Loucy (cell line): ENCODE data around the gene TOB2.

Experiments used
- H2AFZ ChIP-seq: fragments of 200-600 bp; sonication (generic); 2 replicates; pipeline ENCODE4 v1.6.0; 2016; ENCODE audit warnings: antibody characterized with exemption, mild to moderate bottlenecking, low read length, moderate library complexity
- H3F3A ChIP-seq: fragments of 200-600 bp; 2 replicates; pipeline ENCODE4 v1.6.0; 2016; ENCODE audit warnings: antibody characterized with exemption, low read depth, mild to moderate bottlenecking
- H3K27me3 ChIP-seq: fragments of 200-600 bp; sonication (generic); 2 replicates; pipeline ENCODE4 v1.6.1; 2014; ENCODE audit warnings: low read length, mild to moderate bottlenecking; ENCODE audit not compliant: insufficient read depth, poor library complexity, severe bottlenecking
- H3K36me3 ChIP-seq: fragments of 200-600 bp; sonication (generic); 2 replicates; pipeline ENCODE4 v1.6.1; 2016; ENCODE audit warnings: low read length; ENCODE audit not compliant: insufficient read depth
- H3K4me1 ChIP-seq: fragments of 200-600 bp; sonication (generic); 2 replicates; pipeline ENCODE4 v1.5.1; 2014; ENCODE audit warnings: low read length, mild to moderate bottlenecking; ENCODE audit not compliant: insufficient read depth, poor library complexity, severe bottlenecking
- H3K4me2 ChIP-seq: fragments of 200-600 bp; sonication (generic); 2 replicates; pipeline ENCODE4 v1.6.0; 2014; ENCODE audit warnings: antibody characterized with exemption, low read length, low read depth, mild to moderate bottlenecking; ENCODE audit not compliant: poor library complexity, severe bottlenecking
- H3K4me3 ChIP-seq: fragments of 200-600 bp; sonication (generic); 2 replicates; pipeline ENCODE4 v1.5.1; 2014; ENCODE audit warnings: low read length, mild to moderate bottlenecking, mixed read lengths; ENCODE audit not compliant: poor library complexity, severe bottlenecking
- H3K79me2 ChIP-seq: fragments of 200-600 bp; sonication (generic); 2 replicates; pipeline ENCODE4 v1.6.1; 2014; ENCODE audit warnings: low read length; ENCODE audit not compliant: insufficient read depth
- H3K9ac ChIP-seq: fragments of 200-600 bp; sonication (generic); 2 replicates; pipeline ENCODE4 v1.6.0; 2014; ENCODE audit warnings: mild to moderate bottlenecking, low read depth, low read length, moderate library complexity; ENCODE audit not compliant: poor library complexity, severe bottlenecking
- H3K9me2 ChIP-seq: fragments of 200-600 bp; sonication (generic); replicated peaks from 2 replicates; pipeline ENCODE4 v1.6.1; 2016; ENCODE audit warnings: low read depth, low read length, mixed read lengths
- H3K9me3 ChIP-seq: fragments of 200-600 bp; sonication (generic); 2 replicates; pipeline ENCODE4 v1.6.1; 2014; ENCODE audit warnings: mild to moderate bottlenecking, antibody characterized with exemption, low read length, low read depth; ENCODE audit not compliant: insufficient read depth
- H4K20me1 ChIP-seq: fragments of 200-600 bp; sonication (generic); 2 replicates; pipeline ENCODE4 v1.6.0; 2014; ENCODE audit warnings: antibody characterized with exemption, low read length, mild to moderate bottlenecking; ENCODE audit not compliant: insufficient read depth, poor library complexity, severe bottlenecking
- EZH2phosphoT487 ChIP-seq: fragments of 200-600 bp; IDR thresholded peaks from 2 replicates; pipeline ENCODE4 v1.6.1; 2018; ENCODE audit warnings: antibody characterized with exemption, mild to moderate bottlenecking, moderate library complexity, borderline replicate concordance
- TF ChIP-seq, protein P1 (sequence below): fragments of 200-600 bp; sonication (generic); conservative IDR thresholded peaks from 2 replicates; pipeline ENCODE4 v1.5.1; 2014; ENCODE audit warnings: mild to moderate bottlenecking, antibody characterized with exemption, low read length

Gene TOB2

GRCh38 chr22:41488076-41488475 lies 41.5 kb upstream of the TOB2 start:
- Histone ChIP-seq H3F3A (no peaks in the 10 kb centered on the region), H3K27me3 (no peaks in the 10 kb centered on the region), H3K36me3 (no peaks in the 10 kb centered on the region), H3K79me2 (peaks cover 65% of the 10 kb centered on the region), H3K9me3 (no peaks in the 10 kb centered on the region), H3K4me2 (no peak overlapping the region), H4K20me1 (no peaks in the 10 kb centered on the region), H3K4me1 (no peaks in the 10 kb centered on the region), H2AFZ (no peak overlapping the region), H3K4me3 (no peak overlapping the region), H3K9me2 (no peaks in the 10 kb centered on the region), H3K9ac (no peak overlapping the region)
- TF ChIP-seq, protein P1, sequence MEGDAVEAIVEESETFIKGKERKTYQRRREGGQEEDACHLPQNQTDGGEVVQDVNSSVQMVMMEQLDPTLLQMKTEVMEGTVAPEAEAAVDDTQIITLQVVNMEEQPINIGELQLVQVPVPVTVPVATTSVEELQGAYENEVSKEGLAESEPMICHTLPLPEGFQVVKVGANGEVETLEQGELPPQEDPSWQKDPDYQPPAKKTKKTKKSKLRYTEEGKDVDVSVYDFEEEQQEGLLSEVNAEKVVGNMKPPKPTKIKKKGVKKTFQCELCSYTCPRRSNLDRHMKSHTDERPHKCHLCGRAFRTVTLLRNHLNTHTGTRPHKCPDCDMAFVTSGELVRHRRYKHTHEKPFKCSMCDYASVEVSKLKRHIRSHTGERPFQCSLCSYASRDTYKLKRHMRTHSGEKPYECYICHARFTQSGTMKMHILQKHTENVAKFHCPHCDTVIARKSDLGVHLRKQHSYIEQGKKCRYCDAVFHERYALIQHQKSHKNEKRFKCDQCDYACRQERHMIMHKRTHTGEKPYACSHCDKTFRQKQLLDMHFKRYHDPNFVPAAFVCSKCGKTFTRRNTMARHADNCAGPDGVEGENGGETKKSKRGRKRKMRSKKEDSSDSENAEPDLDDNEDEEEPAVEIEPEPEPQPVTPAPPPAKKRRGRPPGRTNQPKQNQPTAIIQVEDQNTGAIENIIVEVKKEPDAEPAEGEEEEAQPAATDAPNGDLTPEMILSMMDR, result no peak
- TF ChIP-seq EZH2phosphoT487, result no peak

- H3F3A ChIP-seq, result no peaks in the 10 kb centered on the region
- no peaks in the 10 kb centered on the region for H3K4me1 ChIP-seq
- H3K27me3 ChIP-seq, result no peaks in the 10 kb centered on the region
- H3K36me3 ChIP-seq, result no peaks in the 10 kb centered on the region
- peaks cover 73% of the 10 kb centered on the region for H3K79me2 ChIP-seq
- no peak for TF ChIP-seq EZH2phosphoT487
- TF ChIP-seq, protein P1, result no peak
- no peak overlapping the region for H3K4me3 ChIP-seq
- H4K20me1 ChIP-seq, result peaks cover 5% of the 10 kb centered on the region
- no peak overlapping the region for H3K4me2 ChIP-seq
- H3K9ac ChIP-seq, result no peak overlapping the region
- no peaks in the 10 kb centered on the region for H3K9me2 ChIP-seq
- H2AFZ ChIP-seq, result no peak overlapping the region
- no peaks in the 10 kb centered on the region for H3K9me3 ChIP-seq
Observed at GRCh38 chr22:41487037-41487935, 40.7 kb upstream of the TOB2 start.

DNA sequence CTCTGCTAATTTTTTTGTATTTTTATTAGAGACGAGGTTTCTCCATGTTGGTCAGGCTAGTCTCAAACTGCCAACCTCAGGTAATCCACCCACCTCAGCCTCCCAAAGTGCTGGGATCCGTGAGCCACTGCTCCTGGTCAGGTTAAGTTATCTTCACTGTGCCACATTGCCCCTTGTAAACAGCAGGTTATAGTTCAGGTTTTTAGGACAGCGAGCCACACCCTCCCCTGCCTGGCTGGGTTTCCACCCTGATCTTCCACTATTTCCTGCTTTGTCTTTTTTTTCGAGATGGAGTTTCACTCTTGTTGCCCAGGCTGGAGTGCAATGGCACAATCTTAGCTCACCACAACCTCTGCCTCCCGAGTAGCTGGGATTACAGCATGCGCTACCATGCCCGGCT lies 38.4 kb upstream of the TOB2 start:
- H3K9ac ChIP-seq, result no peak overlapping the region
- no peak overlapping the region for H3K4me2 ChIP-seq
- H3K9me2 ChIP-seq, result no peaks in the 10 kb centered on the region
- no peak for TF ChIP-seq EZH2phosphoT487
- TF ChIP-seq, protein P1, result no peak
- no peaks in the 10 kb centered on the region for H3K9me3 ChIP-seq
- H2AFZ ChIP-seq, result no peak overlapping the region
- H3K27me3 ChIP-seq, result no peaks in the 10 kb centered on the region
- no peaks in the 10 kb centered on the region for H3K36me3 ChIP-seq
- H3K79me2 ChIP-seq, result peaks cover 76% of the 10 kb centered on the region
- H3F3A ChIP-seq, result no peaks in the 10 kb centered on the region
- peaks cover 8% of the 10 kb centered on the region for H4K20me1 ChIP-seq
- H3K4me3 ChIP-seq, result no peak overlapping the region
- no peaks in the 10 kb centered on the region for H3K4me1 ChIP-seq
